EL (cell line): ENCODE data around the gene ACO2.
"Not testable (repeated sequence)": the region's sequence is repeated elsewhere in the genome, so short reads cannot be mapped to it uniquely, and the experiment has no call there.

Experiments
- DNase-seq: peaks from one replicate; pipeline ENCODE4 v3.0.0-alpha.2; 2016

Gene ACO2

GRCh38 chr22:41468381-41469217 lies at the start of gene ACO2, which contains the start of gene PHF5A:
Gene ACO2 (plus strand): TSS chr22:41469117. CDS start chr22:41469147, 30 bp downstream.
Gene PHF5A (minus strand): TSS chr22:41468692. CDS start chr22:41468653, 39 bp downstream.
- peak; percentile 98 for DNase-seq

GRCh38 chr22:41425660-41426365 lies 43.1 kb upstream of the ACO2 start:
- no peak for DNase-seq

DNA sequence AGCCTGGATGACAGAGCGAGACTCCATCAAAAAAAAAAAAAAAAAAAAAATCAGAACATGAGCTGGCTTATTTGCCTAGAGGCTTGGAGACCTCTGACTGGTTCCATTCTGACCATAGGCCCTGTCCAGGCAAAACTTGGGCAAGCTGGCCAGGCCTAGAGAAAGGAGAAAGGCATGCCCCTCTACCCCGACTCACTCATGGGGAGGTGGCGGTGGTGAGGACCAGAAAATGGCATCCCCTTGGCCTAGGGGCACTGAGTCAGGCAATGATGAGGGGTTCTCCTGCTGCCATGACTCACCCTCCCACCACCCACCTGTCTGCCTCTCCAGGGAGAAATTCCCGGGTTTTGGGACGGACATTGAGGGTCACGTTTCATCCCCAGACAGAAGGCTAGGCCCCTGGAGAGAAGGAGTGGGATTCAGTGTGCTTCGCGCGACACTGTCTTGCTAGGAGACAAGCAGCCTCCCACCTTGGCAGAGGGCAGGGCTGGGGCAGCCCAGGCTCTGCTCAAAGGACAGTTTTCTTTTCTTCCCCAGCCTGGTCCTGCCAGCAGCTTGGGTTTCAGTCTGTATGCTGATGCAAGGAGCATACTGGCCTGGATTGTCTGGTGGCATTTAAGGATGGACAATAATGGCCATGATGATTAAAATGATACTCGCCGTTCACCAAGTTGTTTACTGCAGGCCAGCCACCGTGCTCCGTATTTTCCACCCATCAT lies 39.5 kb upstream of the ACO2 start:
- peak; percentile 42 for DNase-seq

- DNase-seq, result no peak
These were observed 39.0 kb upstream of the ACO2 start for GRCh38 chr22:41429951-41430332.

DNA sequence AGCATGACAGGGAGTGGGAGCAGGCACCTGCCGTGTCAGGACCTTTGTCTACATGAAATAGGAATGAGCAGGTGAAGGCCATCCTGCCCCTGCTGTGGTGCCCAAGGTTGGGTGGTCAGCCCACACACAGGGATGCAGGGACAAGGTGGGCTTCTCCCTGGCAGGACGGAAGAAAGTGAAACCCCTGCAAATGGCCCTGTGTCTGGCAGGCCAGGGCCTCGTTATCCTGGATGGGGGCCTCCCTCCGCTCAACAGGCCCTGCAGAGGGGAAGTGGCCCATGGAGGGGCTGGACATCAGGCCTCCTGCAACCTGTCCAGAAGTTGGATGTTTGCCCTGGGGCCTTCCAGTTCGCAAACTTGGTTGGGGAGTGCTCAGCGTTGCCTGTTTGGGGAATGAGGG lies 37.3 kb upstream of the ACO2 start:
- DNase-seq, result no peak

DNA sequence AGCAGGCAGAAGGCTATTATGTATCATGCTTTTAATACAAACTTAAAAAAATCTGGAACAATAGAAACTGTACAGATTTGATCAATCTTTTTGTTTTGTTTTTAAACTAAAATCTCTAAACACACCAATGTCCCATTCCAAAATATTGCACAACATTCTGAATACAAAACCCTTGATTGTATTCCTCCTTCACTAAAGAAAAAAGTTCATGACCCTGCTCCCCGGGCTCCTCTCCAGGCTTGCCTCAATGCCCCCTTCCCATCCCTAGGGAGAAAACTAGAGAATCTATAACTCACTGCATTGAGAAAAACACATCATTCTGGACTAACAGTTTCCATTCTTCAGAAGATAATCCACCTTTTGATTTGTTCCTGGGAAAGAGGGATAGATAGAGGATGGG lies 35.4 kb upstream of the ACO2 start:
- DNase-seq, result not testable (repeated sequence)

DNA sequence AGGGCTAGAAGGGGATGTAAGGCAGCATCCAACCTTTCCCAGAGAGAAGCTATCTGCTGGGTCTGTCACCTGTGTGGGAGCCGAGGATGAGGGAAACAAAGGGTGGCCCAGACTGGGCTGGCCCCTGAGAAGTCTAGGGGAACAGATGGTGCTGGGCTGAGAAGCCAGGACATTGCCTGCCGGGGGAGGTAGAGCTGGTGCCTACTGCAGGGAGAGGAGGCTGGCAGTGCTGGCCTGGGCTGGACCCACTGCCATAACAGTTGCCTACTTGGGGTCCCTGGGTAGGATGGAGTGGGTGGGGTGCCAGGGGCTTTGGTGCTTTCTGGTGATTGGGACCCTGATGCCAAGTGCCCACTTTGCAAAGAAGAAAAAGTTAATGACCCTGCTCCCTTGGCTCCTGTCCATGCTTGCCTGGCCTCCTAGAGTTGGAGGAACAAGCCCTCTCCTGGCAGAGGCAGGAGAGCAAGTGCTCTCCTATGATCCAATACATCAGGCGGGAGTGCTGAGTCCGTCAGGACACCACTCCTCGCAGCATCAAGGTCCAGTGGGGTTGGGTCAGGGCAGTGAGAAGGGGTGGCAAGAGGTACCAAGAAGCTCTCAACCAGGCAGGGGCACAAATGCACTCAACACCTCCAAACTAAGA lies 34.4 kb upstream of the ACO2 start:
- not testable (repeated sequence) for DNase-seq

DNA sequence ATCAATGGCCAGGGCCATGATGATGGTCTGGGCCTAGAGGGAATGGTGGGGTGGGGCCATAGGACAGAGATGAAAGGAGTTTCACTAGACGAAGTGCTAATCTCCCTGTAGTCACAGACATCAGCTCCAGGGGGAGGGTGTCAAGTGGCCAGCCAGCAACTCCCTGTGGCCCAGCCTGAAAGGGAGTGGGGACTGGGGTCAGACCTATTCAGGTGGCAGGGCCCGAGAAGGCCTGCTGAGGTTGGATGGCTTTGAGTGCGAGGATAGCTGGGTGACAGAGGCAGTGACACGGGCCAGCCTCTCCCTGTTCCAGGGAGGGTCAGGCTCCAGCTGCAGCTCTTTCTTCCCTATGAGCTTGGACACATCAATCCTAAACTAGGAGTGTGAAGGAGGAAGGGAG lies 33.4 kb upstream of the ACO2 start:
- no peak for DNase-seq

GRCh38 chr22:41436322-41437113 lies 32.4 kb upstream of the ACO2 start:
- DNase-seq, result no peak

- no peak for DNase-seq
These were observed 31.7 kb upstream of the ACO2 start for GRCh38 chr22:41437198-41437597.

DNA sequence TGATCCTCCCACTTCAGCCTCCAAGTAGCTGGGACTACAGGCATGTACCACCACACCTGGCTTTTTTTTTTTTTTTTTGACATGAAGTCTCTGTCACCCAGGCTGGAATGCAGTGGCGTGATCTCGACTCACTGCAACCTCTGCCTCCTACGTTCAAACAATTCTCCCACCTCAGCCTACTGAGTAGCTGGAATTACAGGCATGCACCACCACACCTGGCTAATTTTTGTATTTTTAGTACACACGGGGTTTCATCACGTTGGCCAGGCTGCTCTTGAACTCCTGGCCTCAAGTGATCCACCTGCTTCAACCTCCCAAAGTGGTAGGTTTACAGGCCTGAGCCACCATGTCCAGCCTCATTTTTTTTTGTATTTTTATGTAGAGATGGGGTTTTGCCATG lies 28.4 kb upstream of the ACO2 start:
- DNase-seq, result not testable (repeated sequence)

GRCh38 chr22:41442240-41442792 lies 26.6 kb upstream of the ACO2 start:
- DNase-seq, result no peak

DNA sequence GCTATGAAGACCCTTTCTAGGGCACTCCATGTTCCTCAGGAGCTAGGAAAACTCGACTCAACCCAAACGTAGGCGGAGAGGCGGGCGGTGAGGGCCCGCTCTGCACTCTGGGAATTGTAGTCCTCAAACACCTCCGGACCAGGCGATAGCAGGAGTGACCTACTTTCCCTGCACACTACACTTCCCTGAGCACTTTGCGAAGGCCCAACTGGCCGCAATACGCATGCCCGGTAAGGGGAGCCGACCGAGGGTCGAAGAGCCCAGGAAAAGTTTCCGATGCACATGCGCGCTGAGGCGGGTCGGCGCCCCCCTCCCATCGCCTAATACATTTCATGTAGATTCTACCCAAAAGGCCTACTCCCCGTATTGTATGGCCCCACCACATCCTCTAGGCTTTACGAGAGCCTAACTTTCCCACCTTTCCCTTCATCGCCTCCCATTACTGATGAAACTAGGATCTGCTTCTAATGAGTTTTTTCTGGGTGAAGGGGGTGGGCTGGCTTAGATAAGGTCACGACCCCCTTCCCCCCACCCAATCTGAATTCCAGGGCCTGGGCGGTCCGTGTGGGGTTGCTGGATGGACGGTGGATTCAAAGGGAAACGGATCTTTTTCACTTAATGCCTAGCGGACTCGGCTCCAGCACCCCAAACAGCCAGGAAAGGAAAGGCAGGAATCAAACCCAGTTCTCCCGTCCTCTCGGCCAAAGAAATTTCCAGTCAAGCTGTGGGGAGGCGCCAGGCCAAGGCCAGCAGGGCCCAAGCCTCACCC lies 24.4 kb upstream of the ACO2 start:
- DNase-seq, result peak; percentile 98

- peak; percentile 21 for DNase-seq
These were observed 23.5 kb upstream of the ACO2 start for GRCh38 chr22:41445129-41446056.

DNA sequence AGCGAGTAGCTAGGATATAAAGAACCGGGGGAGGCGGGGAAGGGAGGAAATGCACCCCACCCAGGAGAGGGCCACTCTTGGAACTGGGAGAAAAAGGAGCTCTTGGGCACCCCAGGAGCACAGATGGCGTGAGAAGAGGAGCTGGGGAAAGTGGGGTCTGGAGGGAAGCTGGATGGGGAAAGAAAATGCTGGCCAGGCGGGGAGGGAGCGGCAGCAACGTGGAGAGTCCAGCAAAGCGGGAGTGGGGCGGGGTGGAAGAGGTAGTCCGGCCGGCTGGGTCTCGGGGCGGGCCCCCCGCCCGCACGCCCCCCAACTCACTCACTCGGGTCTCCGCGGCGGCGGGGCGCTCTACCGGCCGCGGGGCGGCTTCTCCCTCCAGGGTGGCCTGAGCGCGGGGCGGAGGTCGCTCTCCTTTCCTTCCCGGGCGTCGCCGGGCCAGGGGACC lies 22.8 kb upstream of the ACO2 start:
- no peak for DNase-seq

GRCh38 chr22:41446639-41447434 lies 22.1 kb upstream of the ACO2 start, which contains the start of gene TOB2:
Gene TOB2 (minus strand): TSS chr22:41446801. CDS start chr22:41437345, 9,456 bp downstream.
- DNase-seq, result peak; percentile 95

DNA sequence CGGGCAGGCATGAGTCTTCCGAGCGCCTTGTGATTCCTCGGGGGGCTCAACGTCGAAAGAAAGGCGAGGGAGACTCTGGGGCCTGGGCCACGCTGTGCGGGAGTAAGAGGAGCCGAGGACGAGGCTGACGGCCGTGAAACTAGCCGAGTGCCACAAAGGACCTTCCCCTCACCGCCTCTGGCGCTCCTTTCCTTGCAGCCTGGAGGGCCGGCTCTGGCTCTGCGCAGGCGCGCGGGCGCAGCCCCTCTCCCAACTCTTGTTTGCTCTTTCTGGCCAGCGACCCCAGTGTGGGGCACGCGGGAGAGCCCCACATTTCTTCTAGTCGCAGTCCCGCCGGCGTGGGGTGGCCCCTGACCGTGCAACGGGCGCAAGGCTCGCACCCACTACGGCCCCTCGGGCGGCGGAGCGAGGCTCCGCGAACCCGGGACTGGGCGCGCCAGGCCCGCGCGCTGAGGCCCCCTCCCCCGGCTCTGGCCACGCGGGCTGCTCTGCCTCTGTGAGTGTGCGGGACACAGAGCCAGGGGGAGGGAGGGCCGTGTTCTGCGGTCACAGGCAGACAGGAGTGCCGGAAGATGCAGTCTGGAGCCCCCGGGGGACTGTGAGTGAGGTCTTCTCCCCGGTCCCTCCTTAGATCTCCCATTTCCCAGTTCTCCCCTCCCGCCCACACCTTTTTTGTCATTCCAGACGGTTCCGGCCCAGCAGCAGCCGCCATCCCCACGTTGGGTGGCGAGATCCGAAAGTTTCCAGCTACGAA lies 21.3 kb upstream of the ACO2 start:
- peak; percentile 64 for DNase-seq
